GM19099 (cell line): ENCODE data around the gene HPSE2.

Experiments
- POLR2A ChIP-seq: IDR thresholded peaks from 3 replicates; pipeline ENCODE4 v1.6.1; 2011; ENCODE audit warnings: low read depth; ENCODE audit not compliant: insufficient read length; ENCODE audit errors: extremely low read depth

Gene HPSE2

GRCh38 chr10:98858525-98858924 is 377.1 kb downstream of the HPSE2 start:
- no peak for TF ChIP-seq POLR2A

- no peak for TF ChIP-seq POLR2A
These were observed 380.1 kb downstream of the HPSE2 start for GRCh38 chr10:98855403-98856189.

DNA sequence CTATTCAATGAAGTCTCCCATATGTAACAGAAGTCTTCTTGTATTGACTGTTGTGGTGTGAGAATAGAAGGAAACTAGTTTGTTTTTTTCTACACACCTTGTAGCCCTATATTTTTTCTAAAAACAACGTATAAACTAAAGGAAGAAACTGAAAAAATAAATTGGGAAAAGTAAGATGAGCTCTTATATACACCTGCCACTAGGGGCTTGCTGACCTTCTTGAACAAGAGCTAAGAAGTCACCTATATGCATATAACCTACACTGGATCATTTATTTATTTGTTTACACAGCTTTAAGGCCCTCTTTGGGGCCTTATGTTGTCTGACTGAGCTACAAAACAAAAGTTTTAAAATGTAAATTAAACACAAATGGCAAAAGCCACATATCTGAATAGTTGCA is 383.0 kb downstream of the HPSE2 start:
- no peak for TF ChIP-seq POLR2A

DNA sequence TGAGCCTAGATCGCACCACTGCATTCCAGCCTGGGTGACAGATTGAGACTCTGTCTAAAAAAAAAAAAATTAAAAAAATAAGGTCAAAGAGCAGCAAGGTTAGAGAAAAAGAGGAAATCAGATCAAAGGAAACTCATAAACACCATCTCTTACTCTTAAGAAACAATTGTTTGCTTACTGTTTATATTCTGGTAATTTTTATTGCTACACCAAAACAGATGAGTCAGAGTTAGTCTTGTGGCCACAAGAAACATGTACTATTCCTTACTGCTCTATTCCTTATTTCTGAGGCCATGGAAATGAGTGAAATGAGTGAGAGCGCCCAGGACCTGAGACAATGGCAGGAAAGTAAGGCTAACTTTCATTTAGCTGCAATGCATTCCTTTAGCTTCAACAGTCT is 387.3 kb downstream of the HPSE2 start:
- TF ChIP-seq POLR2A = no peak

- no peak for TF ChIP-seq POLR2A
These were observed 388.9 kb downstream of the HPSE2 start for GRCh38 chr10:98846787-98847186.

GRCh38 chr10:98833542-98833941 is 402.1 kb downstream of the HPSE2 start:
- no peak for TF ChIP-seq POLR2A

DNA sequence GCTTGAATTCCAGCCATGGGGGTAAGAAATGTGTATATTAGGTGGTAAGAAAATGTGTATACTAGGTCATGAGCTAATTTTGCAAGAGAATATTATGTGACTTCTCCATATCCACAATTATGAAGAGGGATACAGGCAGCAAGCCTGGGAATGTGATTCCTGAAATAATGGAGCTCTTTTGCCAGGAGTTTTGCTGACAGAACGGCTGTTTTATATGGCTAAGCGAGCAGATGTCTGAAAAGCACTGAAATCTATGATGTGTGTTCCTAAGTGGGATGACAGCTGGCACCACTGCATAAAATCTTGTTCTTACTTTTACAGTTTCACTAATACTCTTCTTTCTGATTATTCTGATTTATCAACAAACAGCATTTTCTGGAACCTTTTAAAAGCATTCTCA is 402.9 kb downstream of the HPSE2 start:
- no peak for TF ChIP-seq POLR2A

GRCh38 chr10:98832196-98832595 is 403.5 kb downstream of the HPSE2 start:
- no peak for TF ChIP-seq POLR2A

DNA sequence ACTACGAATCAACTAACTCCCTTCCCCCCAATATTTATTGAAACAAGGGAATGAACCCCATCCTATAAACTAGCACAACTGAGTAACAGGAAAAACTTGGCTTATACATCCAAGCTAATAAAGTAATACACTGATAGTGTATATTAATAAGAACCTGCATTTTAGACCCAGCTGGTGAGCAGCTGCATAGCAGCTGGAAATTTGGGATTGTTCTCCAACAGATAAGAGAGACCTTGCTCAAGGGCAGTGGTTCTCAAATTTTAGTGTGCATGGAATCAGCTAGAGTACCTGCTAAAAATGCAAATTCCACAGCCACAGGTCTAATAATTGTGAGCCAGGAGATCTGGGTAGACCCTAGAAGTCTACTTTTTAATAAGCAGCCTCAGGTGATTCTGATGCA is 404.3 kb downstream of the HPSE2 start:
- TF ChIP-seq POLR2A = no peak

DNA sequence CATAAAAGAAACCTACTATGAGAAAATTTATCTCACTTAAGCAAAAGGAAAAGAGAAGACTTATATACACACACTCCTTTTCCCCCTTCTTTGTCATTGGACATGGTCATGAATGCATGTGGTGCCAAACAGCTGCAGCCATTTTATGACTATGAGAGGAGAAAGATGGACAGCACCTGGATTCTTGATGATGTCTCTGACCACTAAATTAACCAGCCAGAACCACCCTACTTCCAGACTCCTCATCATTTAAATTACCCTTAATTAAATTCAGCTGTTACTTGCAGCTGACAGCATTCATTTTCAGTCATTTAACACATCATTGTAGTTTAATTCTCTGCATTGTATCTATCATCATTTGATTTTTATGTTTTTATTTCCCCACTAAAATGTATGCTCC is 409.9 kb downstream of the HPSE2 start:
- no peak for TF ChIP-seq POLR2A

- TF ChIP-seq POLR2A = no peak
These were observed 418.3 kb downstream of the HPSE2 start for GRCh38 chr10:98817396-98817795.

GRCh38 chr10:98815039-98815885 is 420.4 kb downstream of the HPSE2 start:
- no peak for TF ChIP-seq POLR2A

DNA sequence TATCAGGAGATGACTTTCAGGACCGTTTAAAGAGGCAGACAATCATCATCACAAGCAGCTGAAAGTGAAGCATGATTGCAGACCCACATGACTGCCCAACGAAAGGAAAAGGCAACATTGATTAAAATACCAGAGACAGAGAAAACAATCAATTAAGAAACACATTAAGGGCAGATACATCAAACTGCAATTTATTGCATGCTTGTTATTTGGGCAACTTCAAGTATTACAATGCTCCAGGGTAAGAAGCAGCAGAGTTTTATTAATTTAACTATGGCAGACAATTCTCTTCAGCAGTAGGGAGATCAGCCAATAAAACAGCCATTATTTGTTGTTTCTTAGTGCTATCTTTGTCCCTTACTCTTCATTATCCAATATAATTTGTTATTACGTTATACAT is 421.2 kb downstream of the HPSE2 start:
- no peak for TF ChIP-seq POLR2A

- no peak for TF ChIP-seq POLR2A
These were observed 427.3 kb downstream of the HPSE2 start for GRCh38 chr10:98808282-98808892.

DNA sequence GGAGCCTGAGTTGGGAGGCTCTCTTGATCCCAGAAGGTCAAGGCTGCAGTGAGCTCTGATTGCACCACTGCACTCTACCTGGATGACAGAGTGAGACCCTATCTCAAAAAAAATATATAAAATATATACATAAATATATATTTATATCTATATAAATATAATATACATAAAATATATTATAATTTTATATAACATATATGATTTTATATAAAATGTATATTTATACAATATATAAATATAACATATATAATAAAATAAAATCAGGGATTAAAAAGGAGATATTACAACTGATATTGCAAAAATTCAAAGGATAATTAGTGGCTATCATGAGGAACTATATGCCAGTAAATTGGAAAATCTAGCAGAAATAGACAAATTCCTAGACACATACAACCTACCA is 435.4 kb downstream of the HPSE2 start:
- TF ChIP-seq POLR2A = no peak

DNA sequence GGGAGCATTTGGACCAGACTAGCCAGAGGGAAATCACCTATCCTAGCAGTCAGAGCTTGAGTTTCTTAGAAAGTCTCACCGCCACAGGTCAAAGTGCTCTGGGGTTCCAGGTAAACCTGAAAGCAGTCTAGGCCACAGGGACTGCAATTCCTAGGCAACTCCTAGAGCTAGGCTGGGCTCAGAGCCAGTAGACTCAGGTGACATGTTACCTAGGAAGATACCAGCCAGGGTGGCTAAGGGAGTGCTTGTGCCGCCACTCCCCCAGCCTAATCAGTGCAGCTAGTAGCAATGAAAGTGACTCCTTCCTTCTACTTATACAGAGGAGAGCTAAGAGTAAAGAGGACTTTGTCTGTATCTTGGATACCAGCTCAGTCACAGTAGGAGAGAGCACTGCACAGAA is 440.2 kb downstream of the HPSE2 start:
- TF ChIP-seq POLR2A = no peak
